B cell (primary cell): Measurements from ENCODE around the gene ACAN. TPM values are rescaled to one million over a fixed set of nuclear protein-coding genes. Genes with fewer than 3 reads are reported as not detected.

ENCODE experiments used
- ATAC-seq: fragments of 200-7000 bp; cut with Tn5 transposase; one replicate; pipeline ENCODE4 v1.10.0; 2021; ENCODE audit warnings: low read depth, mild to moderate bottlenecking, moderate number of reproducible peaks, moderate library complexity
- CTCF ChIA-PET: fragments of 350-600 bp; sonication (Branson Sonifier 250); formaldehyde crosslinking; loops from one replicate; lab custom pipeline; 2021; ENCODE audit warnings: antibody characterized with exemption, inconsistent platforms; lab: Charles Lee
- POLR2A ChIA-PET: fragments of 350-600 bp; sonication (Branson Sonifier 250); formaldehyde crosslinking; loops from one replicate; lab custom pipeline; 2021; ENCODE audit warnings: antibody characterized with exemption; lab: Charles Lee
- DNase-seq: peaks from one replicate; pipeline ENCODE4 v3.0.0; 2013
- H2AFZ ChIP-seq: 2 replicates; pipeline ENCODE4 v1.6.1; 2012; ENCODE audit warnings: mild to moderate bottlenecking, low read depth, low read length; ENCODE audit not compliant: insufficient read depth, poor library complexity, severe bottlenecking
- H3K27ac ChIP-seq, 2 donors: 1 replicate in 1 of 2; 2 replicates in 1 of 2; pipeline ENCODE4 v1.5.1; 2012 to 2013; ENCODE audit warnings: low read length in 2 of 2, mild to moderate bottlenecking in 2 of 2, moderate library complexity in 1 of 2
- H3K27me3 ChIP-seq, 4 experiments: fragments of 200-600 bp in 1 of 4; sonication (generic) in 1 of 4; replicated peaks in 1 of 4; 1 replicate in 2 of 4; 2 replicates in 2 of 4; pipeline versions ENCODE4 v1.6.1 to v1.7.0; 2013 to 2016; ENCODE audit warnings: low read length in 3 of 4, mild to moderate bottlenecking in 2 of 4, mixed read lengths in 1 of 4, moderate library complexity in 1 of 4; ENCODE audit not compliant: insufficient read depth in 4 of 4, control insufficient read depth in 3 of 4; ENCODE audit errors: control extremely low read depth in 1 of 4
- H3K36me3 ChIP-seq, 2 experiments: replicated peaks in 1 of 2; 1 replicate in 1 of 2; 2 replicates in 1 of 2; pipeline versions ENCODE4 v1.6.1 to v1.7.1; 2013; ENCODE audit warnings: low read length in 1 of 2; ENCODE audit not compliant: insufficient read depth in 2 of 2, control insufficient read depth in 1 of 2; ENCODE audit errors: control extremely low read depth in 1 of 2, extremely low read depth in 1 of 2
- H3K4me1 ChIP-seq, 2 donors: fragments of 200-600 bp in 1 of 2; sonication (generic) in 1 of 2; 1 replicate in 1 of 2; 2 replicates in 1 of 2; pipeline versions ENCODE4 v1.5.1 to v1.6.1; 2013 to 2017; ENCODE audit warnings: low read length in 2 of 2; ENCODE audit not compliant: control insufficient read depth in 2 of 2, insufficient read depth in 2 of 2
- H3K4me2 ChIP-seq: replicated peaks from 2 replicates; pipeline ENCODE3; 2012; ENCODE audit warnings: mild to moderate bottlenecking, low read depth, low read length; ENCODE audit not compliant: poor library complexity, severe bottlenecking
- H3K4me3 ChIP-seq, 5 experiments: fragments of 200-600 bp in 1 of 5; sonication (generic) in 1 of 5; 1 replicate in 3 of 5; 2 replicates in 2 of 5; pipeline versions ENCODE4 v1.5.1 to v1.7.0; 2011 to 2016; ENCODE audit warnings: low read length in 4 of 5, mild to moderate bottlenecking in 4 of 5, low read depth in 2 of 5, control low read depth in 1 of 5, moderate library complexity in 1 of 5; ENCODE audit not compliant: insufficient read depth in 1 of 5; ENCODE audit errors: control extremely low read depth in 1 of 5, extremely low read depth in 1 of 5
- H3K79me2 ChIP-seq: fragments of 200-600 bp; sonication (generic); one replicate; pipeline ENCODE4 v1.6.0; 2016; ENCODE audit warnings: low read length; ENCODE audit not compliant: control insufficient read depth, insufficient read depth
- H3K9ac ChIP-seq: fragments of 200-600 bp; sonication (generic); 2 replicates; pipeline ENCODE4 v1.6.1; 2017; ENCODE audit warnings: mild to moderate bottlenecking, low read length, moderate library complexity
- H3K9me3 ChIP-seq, 3 donors: one replicate each; pipeline versions ENCODE4 v1.6.1 to v1.7.1; 2013; ENCODE audit warnings: low read length in 2 of 3; ENCODE audit not compliant: control insufficient read depth in 2 of 3, insufficient read depth in 1 of 3; ENCODE audit errors: control extremely low read depth in 1 of 3
- H4K20me1 ChIP-seq: 2 replicates; pipeline ENCODE4 v1.6.0; 2012; ENCODE audit warnings: mild to moderate bottlenecking, low read length; ENCODE audit not compliant: insufficient read depth, control insufficient read depth, poor library complexity, severe bottlenecking
- H3K27ac Mint-ChIP-seq: one replicate; pipeline ENCODE4 v1.8.0; 2021; ENCODE audit warnings: mixed read lengths
- H3K27me3 Mint-ChIP-seq: one replicate; pipeline ENCODE4 v1.8.0; 2021; ENCODE audit warnings: mixed read lengths
- H3K4me1 Mint-ChIP-seq: one replicate; pipeline ENCODE4 v1.8.0; 2021; ENCODE audit warnings: mixed read lengths
- H3K4me3 Mint-ChIP-seq: one replicate; pipeline ENCODE4 v1.8.0; 2021; ENCODE audit warnings: mixed read lengths
- H3K9me3 Mint-ChIP-seq: one replicate; pipeline ENCODE4 v1.8.0; 2022; ENCODE audit warnings: mixed read lengths; ENCODE audit not compliant: insufficient read depth
- CTCF ChIP-seq: fragments of 200-600 bp; IDR thresholded peaks from one replicate; pipeline ENCODE4 v1.8.0; 2022; ENCODE audit warnings: antibody characterized with exemption, mild to moderate bottlenecking
- EZH2 ChIP-seq: IDR thresholded peaks from 2 replicates; pipeline ENCODE4 v1.6.1; 2012; ENCODE audit warnings: borderline replicate concordance, low read depth, mild to moderate bottlenecking, moderate library complexity, low read length; ENCODE audit not compliant: insufficient read depth, poor library complexity, severe bottlenecking
- WGBS: methylation state at CpG from one replicate; pipeline ENCODE4 v1.1.5; 2013; ENCODE audit warnings: missing lambda C conversion rate; ENCODE audit not compliant: insufficient coverage; 5-methylcytosine and 5-hydroxymethylcytosine counted together
- intact Hi-C: fragments of 100-400 bp; cut with micrococcal nuclease; formaldehyde crosslinking; loops from one replicate; pipeline ENCODE4 v1.10.0; 2022
- polyA plus RNA-seq: library from polyadenylated mRNA; depleted of rRNA; stranded (reverse); fragments of >200 nt; gene quantifications from 2 replicates; pipeline ENCODE4 v1.2.3, GENCODE V29; 2012
- total RNA-seq, 2 donors: library from RNA; stranded (reverse); fragments of 120-200 nt in 1 of 2; gene quantifications; 1 replicate in 1 of 2; 2 replicates in 1 of 2; pipeline versions ENCODE4 v1.2.3 to v1.2.4, GENCODE V29; 2013 to 2022

ACAN gene
- total and polyA plus RNA-seq, 2 donors (not counting 1 experiment from before 2014, with no cell fraction given) = 0.01 TPM; not detected in 1

- no peaks in the 10 kb centered on the region for H3K79me2 ChIP-seq
- no peak overlapping the region for H3K27ac Mint-ChIP-seq
- intact Hi-C loops = no loop called here
- ATAC-seq (no peak), DNase-seq (no peak)
- peaks cover 3% of the 10 kb centered on the region for H3K27me3 Mint-ChIP-seq
- TF ChIP-seq CTCF (no peak), EZH2 (no peak)
- H3K36me3 ChIP-seq = no peaks in the 10 kb centered on the region
- H3K4me1 ChIP-seq = peaks cover 6 to 15% of the 10 kb centered on the region in 2 donors
- no peak overlapping the region for H3K4me3 Mint-ChIP-seq
- no peaks in the 10 kb centered on the region for H3K9me3 Mint-ChIP-seq
- no peak overlapping the region for H3K4me2 ChIP-seq
- WGBS = 94% methylated on average over 12 of the region's 12 CpGs
- H3K27me3 ChIP-seq = peaks cover 0 to 5% (median 0%) of the 10 kb centered on the region in 4 experiments
- H4K20me1 ChIP-seq = no peaks in the 10 kb centered on the region
- no peak overlapping the region for H3K27ac ChIP-seq
- ChIA-PET CTCF (interaction anchor here (1.2 kb wide), 2 partner anchors 276 to 278 kb away, joined by 4 read pairs; no protein-coding TSS in a partner anchor), POLR2A (no interaction called here)
- no peak overlapping the region for H2AFZ ChIP-seq
- no peaks in the 10 kb centered on the region for H3K9me3 ChIP-seq
- H3K9ac ChIP-seq = no peak overlapping the region
- H3K4me3 ChIP-seq = no peak overlapping the region
- peaks cover 15% of the 10 kb centered on the region for H3K4me1 Mint-ChIP-seq
These were observed 97.2 kb downstream of the ACAN start for GRCh38 chr15:88900309-88900981.

- Histone ChIP-seq H3K79me2 (no peaks in the 10 kb centered on the region), H3K4me3 (no peak overlapping the region), H4K20me1 (no peaks in the 10 kb centered on the region), H2AFZ (no peak overlapping the region), H3K4me2 (no peak overlapping the region), H3K27ac (no peak overlapping the region), H3K4me1 (peaks cover 3 to 12% of the 10 kb centered on the region in 2 donors), H3K9me3 (no peaks in the 10 kb centered on the region), H3K36me3 (no peaks in the 10 kb centered on the region), H3K27me3 (peaks cover 0 to 3% (median 0%) of the 10 kb centered on the region in 4 experiments), H3K9ac (no peak overlapping the region)
- Mint-ChIP-seq H3K4me3 (no peak overlapping the region), H3K27me3 (no peaks in the 10 kb centered on the region), H3K27ac (no peak overlapping the region), H3K9me3 (no peaks in the 10 kb centered on the region), H3K4me1 (peaks cover 12% of the 10 kb centered on the region)
- DNase-seq = no peak
- WGBS = no CpG with 5 or more reads among the region's 5 CpGs
- intact Hi-C loops = no loop called here
- POLR2A ChIA-PET = no interaction called here
- TF ChIP-seq EZH2 (no peak), CTCF (no peak)
- CTCF ChIA-PET = interaction anchor here (0.8 to 6.3 kb wide), 5 partner anchors 7 to 277 kb away, joined by 3 to 44 read pairs (median 4); partner anchors contain the start of gene HAPLN3
- ATAC-seq = no peak
These were observed 97.8 kb downstream of the ACAN start for GRCh38 chr15:88900982-88901418.
